Neuron (in vitro differentiated cells): ENCODE data around the gene STK4.
"Not testable (repeated sequence)": the region's sequence is repeated elsewhere in the genome, so short reads cannot be mapped to it uniquely, and the experiment has no call there.

Source experiments
- H2AFZ ChIP-seq: one replicate; pipeline ENCODE4 v1.6.1; 2013; ENCODE audit warnings: low read depth, mild to moderate bottlenecking, inconsistent platforms, low read length, moderate library complexity
- H3K27me3 ChIP-seq: one replicate; pipeline ENCODE4 v1.6.1; 2013; ENCODE audit warnings: low read length; ENCODE audit not compliant: insufficient read depth
- H3K36me3 ChIP-seq: one replicate; pipeline ENCODE4 v1.6.1; 2013; ENCODE audit warnings: low read length; ENCODE audit not compliant: insufficient read depth
- H3K4me1 ChIP-seq: one replicate; pipeline ENCODE4 v1.6.1; 2013; ENCODE audit warnings: low read length; ENCODE audit not compliant: insufficient read depth
- H3K4me3 ChIP-seq: 2 replicates; pipeline ENCODE4 v1.5.1; 2013; ENCODE audit warnings: mild to moderate bottlenecking, low read length, moderate library complexity
- H3K9me3 ChIP-seq: one replicate; pipeline ENCODE4 v1.6.1; 2013; ENCODE audit warnings: low read length

Gene STK4

GRCh38 chr20:45059022-45059728 is 92.9 kb downstream of the STK4 start:
- Histone ChIP-seq H2AFZ (no peak overlapping the region), H3K4me1 (peaks cover 8% of the 10 kb centered on the region)

GRCh38 chr20:45060294-45060693 is 94.0 kb downstream of the STK4 start:
- no peaks in the 10 kb centered on the region for H3K9me3 ChIP-seq
- H3K4me3 ChIP-seq: no peak overlapping the region
- peaks cover 11% of the 10 kb centered on the region for H3K36me3 ChIP-seq
- no peak overlapping the region for H2AFZ ChIP-seq
- H3K27me3 ChIP-seq: no peaks in the 10 kb centered on the region
- H3K4me1 ChIP-seq: peaks cover 8% of the 10 kb centered on the region

More at GRCh38 chr20:45059022-45059728, 92.9 kb downstream of the STK4 start:
- Histone ChIP-seq H3K9me3 (no peaks in the 10 kb centered on the region), H3K36me3 (peaks cover 11% of the 10 kb centered on the region), H3K27me3 (no peaks in the 10 kb centered on the region), H3K4me3 (no peak overlapping the region)

GRCh38 chr20:45061244-45061643 is 94.9 kb downstream of the STK4 start:
- Histone ChIP-seq H3K27me3 (no peaks in the 10 kb centered on the region), H3K4me1 (peaks cover 8% of the 10 kb centered on the region), H2AFZ (no peak overlapping the region), H3K9me3 (no peaks in the 10 kb centered on the region), H3K4me3 (no peak overlapping the region), H3K36me3 (peaks cover 11% of the 10 kb centered on the region)

- H3K9me3 ChIP-seq, H3K4me3 ChIP-seq, H3K27me3 ChIP-seq, H3K36me3 ChIP-seq, H3K4me1 ChIP-seq, H2AFZ ChIP-seq: not testable (repeated sequence)
Measured at GRCh38 chr20:45063107-45063506, 96.8 kb downstream of the STK4 start.

GRCh38 chr20:45064812-45065211 is 98.5 kb downstream of the STK4 start:
- Histone ChIP-seq H3K4me1 (no peaks in the 10 kb centered on the region), H3K36me3 (peaks cover 2% of the 10 kb centered on the region), H2AFZ (no peak overlapping the region), H3K4me3 (no peak overlapping the region), H3K9me3 (no peaks in the 10 kb centered on the region), H3K27me3 (no peaks in the 10 kb centered on the region)

- no peaks in the 10 kb centered on the region for H3K4me1 ChIP-seq
- peaks cover 2% of the 10 kb centered on the region for H3K9me3 ChIP-seq
- no peak overlapping the region for H3K4me3 ChIP-seq
- no peaks in the 10 kb centered on the region for H3K27me3 ChIP-seq
- H2AFZ ChIP-seq: no peak overlapping the region
- peaks cover 2% of the 10 kb centered on the region for H3K36me3 ChIP-seq
Measured at GRCh38 chr20:45066372-45066771, 100.1 kb downstream of the STK4 start.

GRCh38 chr20:45067087-45067486 is 100.8 kb downstream of the STK4 start:
- Histone ChIP-seq H3K36me3 (peaks cover 2% of the 10 kb centered on the region), H2AFZ (no peak overlapping the region), H3K27me3 (no peaks in the 10 kb centered on the region), H3K4me3 (no peak overlapping the region), H3K9me3 (peaks cover 2% of the 10 kb centered on the region), H3K4me1 (no peaks in the 10 kb centered on the region)

GRCh38 chr20:45067558-45067957 is 101.2 kb downstream of the STK4 start:
- H3K27me3 ChIP-seq: no peaks in the 10 kb centered on the region
- H3K36me3 ChIP-seq: peaks cover 2% of the 10 kb centered on the region
- no peak overlapping the region for H2AFZ ChIP-seq
- no peaks in the 10 kb centered on the region for H3K4me1 ChIP-seq
- peaks cover 2% of the 10 kb centered on the region for H3K9me3 ChIP-seq
- no peak overlapping the region for H3K4me3 ChIP-seq

GRCh38 chr20:45069261-45069660 is 102.9 kb downstream of the STK4 start:
- Histone ChIP-seq H3K27me3 (no peaks in the 10 kb centered on the region), H3K4me3 (no peak overlapping the region), H3K4me1 (no peaks in the 10 kb centered on the region), H3K9me3 (peaks cover 2% of the 10 kb centered on the region), H2AFZ (no peak overlapping the region), H3K36me3 (no peaks in the 10 kb centered on the region)

- peaks cover 12% of the 10 kb centered on the region for H3K36me3 ChIP-seq
- no peaks in the 10 kb centered on the region for H3K27me3 ChIP-seq
- H3K9me3 ChIP-seq: peaks cover 2% of the 10 kb centered on the region
Measured at GRCh38 chr20:45070932-45071632, 104.8 kb downstream of the STK4 start.

GRCh38 chr20:45072066-45072465 is 105.8 kb downstream of the STK4 start:
- no peak overlapping the region for H3K4me3 ChIP-seq
- no peak overlapping the region for H2AFZ ChIP-seq
- peaks cover 22% of the 10 kb centered on the region for H3K36me3 ChIP-seq
- H3K27me3 ChIP-seq: no peaks in the 10 kb centered on the region
- peaks cover 2% of the 10 kb centered on the region for H3K9me3 ChIP-seq
- H3K4me1 ChIP-seq: no peaks in the 10 kb centered on the region

More at GRCh38 chr20:45070932-45071632, 104.8 kb downstream of the STK4 start:
- Histone ChIP-seq H3K4me3 (no peak overlapping the region), H2AFZ (no peak overlapping the region), H3K4me1 (no peaks in the 10 kb centered on the region)

GRCh38 chr20:45073221-45073620 is 106.9 kb downstream of the STK4 start:
- Histone ChIP-seq H2AFZ (no peak overlapping the region), H3K4me1 (no peaks in the 10 kb centered on the region), H3K4me3 (no peak overlapping the region), H3K36me3 (peaks cover 22% of the 10 kb centered on the region), H3K27me3 (no peaks in the 10 kb centered on the region), H3K9me3 (peaks cover 2% of the 10 kb centered on the region)

GRCh38 chr20:45077559-45077958 is 111.2 kb downstream of the STK4 start:
- H3K36me3 ChIP-seq: peaks cover 36% of the 10 kb centered on the region
- no peaks in the 10 kb centered on the region for H3K4me1 ChIP-seq
- no peak overlapping the region for H2AFZ ChIP-seq
- H3K9me3 ChIP-seq: no peaks in the 10 kb centered on the region
- no peak overlapping the region for H3K4me3 ChIP-seq
- no peaks in the 10 kb centered on the region for H3K27me3 ChIP-seq
